Retina (tissue), 1 donor: ENCODE measurements around the gene TEX101.
"Not testable (repeated sequence)": the region's sequence is repeated elsewhere in the genome, so short reads cannot be mapped to it uniquely, and the experiment has no call there.

Experiments
- DNase-seq: peaks from one replicate; pipeline ENCODE4 v3.0.0-alpha.2; 2016

The TEX101 gene

GRCh38 chr19:43422000-43422688 is 7.5 kb downstream of the TEX101 start:
- no peak for DNase-seq

- DNase-seq = no peak
These were observed 8.0 kb downstream of the TEX101 start for GRCh38 chr19:43422689-43423066.

GRCh38 chr19:43423779-43424178 is 9.1 kb downstream of the TEX101 start:
- no peak for DNase-seq

DNA sequence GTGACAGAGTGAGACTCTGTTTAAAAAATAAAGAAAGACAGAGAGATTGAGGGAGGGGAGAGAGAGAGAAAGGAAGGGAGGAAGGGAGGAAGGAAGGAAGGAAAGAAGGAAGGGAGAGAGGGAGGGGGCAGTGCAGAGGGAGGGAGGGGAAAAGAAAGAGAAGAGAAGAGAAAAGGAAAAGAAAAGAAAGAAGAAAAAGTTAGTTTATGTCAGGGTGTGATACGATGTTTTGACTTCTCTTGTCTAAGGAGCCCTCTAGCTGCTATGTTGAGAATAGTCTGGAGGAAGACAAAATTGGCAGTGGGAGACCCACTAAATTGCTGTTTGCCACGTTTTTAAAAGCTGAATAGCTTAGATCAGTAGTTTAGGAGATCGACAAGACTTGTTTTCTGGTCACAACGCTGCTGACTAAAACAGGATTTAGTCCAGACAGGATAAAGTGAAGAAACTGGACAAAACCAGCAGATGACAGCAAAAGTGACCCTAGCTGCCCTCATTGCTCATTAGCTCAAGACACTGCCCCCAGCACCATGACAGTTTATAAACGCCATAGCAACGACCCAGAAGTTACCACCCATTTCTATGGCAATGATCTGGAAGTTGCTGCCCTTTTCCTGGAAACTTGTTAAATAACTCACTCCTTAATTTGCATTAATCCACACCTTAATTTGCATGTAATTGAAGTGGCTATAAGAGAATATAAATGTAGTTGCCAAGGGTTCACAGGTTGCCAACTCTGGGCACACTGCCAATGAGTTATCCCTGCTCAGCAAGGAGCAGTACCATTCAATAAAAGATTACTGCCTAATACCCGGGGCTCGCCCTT is 11.1 kb downstream of the TEX101 start:
- DNase-seq = peak; percentile 12

GRCh38 chr19:43429395-43429794 is 14.7 kb downstream of the TEX101 start:
- no peak for DNase-seq

DNA sequence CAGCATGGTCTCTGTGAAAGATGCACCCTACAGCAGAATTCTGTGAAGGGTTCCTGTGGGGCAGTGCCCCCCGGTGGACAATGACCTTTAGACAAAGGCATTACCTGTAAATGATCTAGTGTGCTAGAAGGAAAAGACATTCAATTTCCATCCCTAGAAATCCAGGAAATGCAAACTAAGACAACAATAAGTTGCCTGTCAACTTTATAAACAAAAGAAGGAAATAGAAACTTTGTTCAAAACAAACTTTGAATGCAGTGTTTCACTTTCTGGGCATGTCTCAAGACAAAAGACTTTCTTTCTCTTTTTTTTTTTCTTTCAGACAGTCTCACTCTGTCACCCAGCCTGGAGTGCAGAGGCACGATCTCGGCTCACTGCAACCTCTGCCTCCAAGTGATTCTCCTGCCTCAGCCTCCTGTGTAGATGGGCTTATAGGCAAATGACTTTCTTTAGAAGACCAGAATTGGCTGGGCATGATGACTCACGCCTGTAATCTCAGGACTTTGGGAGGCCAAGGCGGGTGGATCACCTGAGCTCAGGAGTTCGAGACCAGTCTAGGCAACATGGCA is 15.5 kb downstream of the TEX101 start:
- DNase-seq = no peak

- DNase-seq = no peak
These were observed 16.3 kb downstream of the TEX101 start for GRCh38 chr19:43430976-43431375.

DNA sequence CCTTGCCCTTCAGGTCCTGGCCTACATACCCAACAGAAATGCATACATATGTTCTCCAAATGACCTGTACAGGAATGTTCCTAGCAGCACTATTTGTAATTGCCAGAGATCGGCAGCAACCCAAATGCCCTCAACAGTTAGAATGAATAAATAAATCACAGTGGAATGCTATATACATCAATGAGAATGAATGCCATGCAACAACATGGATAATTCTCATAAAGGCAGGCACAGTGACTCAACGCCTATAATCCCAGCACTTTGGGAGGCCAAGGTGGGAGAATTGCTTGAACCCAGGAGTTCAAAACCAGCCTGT is 18.6 kb downstream of the TEX101 start:
- DNase-seq = no peak

DNA sequence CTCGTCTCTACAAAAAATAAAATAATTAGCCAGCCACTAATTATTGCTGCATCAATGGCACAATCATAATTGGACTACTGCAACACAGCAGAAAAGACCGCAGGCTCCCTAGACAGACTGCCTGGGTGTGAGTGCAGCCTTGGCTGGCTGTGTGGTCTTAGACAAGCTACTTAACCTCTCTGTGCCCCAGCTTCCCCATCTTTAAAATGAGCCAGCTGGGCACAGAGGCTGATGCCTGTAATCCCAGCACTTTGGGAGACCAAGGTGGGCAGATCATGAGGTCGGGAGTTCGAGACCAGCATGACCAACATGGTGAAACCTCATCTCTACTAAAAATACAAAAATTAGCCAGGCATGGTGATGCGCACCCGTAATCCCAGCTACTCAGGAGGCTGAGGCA is 19.0 kb downstream of the TEX101 start:
- DNase-seq = no peak

GRCh38 chr19:43435775-43436174 is 21.1 kb downstream of the TEX101 start:
- DNase-seq = no peak

DNA sequence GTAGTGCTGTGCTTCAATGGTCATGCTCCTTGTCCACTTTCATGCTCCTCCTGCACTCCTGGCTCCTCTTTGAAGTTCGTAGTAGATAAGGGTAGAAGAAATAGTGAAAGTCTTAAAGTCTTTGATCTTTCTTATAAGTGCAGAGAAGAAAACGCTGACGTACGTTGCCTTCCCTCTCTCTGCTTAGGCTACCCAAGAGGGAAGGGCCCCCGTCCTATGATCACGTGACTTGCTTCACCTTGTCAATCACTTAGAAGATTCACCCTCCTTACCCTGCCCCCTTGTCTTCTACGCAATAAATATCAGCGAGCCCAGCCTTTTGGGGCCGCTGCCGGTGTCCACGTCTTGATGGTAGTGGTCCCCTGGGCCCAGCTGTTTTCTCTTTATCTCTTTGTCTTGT is 22.6 kb downstream of the TEX101 start:
- not testable (repeated sequence) for DNase-seq

- DNase-seq = no peak
These were observed 23.0 kb downstream of the TEX101 start for GRCh38 chr19:43437712-43438111.

DNA sequence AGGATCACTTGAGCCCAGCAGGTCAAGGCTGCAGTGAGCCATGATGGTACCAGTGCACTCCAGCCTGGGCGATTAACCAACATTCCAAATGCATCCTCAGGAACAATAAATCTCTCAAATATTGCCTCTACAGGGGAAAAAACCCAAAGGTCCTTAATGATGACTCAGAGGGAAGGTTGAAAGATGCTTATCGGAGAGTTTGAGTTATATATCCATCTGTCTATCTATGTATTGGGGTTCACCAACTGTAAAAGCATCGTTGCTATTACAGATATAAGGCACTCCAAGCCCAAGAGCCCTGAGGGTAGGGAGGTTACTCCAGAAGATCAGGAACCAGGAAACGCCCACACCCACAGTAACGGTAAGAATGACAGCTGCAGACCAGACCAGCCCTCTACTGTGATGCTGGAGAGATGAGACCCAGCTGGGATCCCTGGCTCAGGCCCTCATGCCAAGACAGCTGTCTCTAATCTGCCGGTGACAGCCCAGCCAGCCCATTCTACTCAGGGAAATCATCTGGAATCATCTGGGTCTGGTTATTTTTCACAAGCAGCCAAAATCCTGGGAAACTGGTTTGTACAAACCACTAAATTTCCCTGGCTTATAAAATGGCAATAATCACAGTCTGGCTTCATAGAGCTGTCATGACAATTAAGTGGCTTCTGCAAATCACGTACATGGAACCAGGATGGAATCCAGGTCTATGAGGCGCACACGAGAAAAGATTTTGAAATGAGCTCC is 23.8 kb downstream of the TEX101 start:
- DNase-seq = no peak

- DNase-seq = no peak
These were observed 24.5 kb downstream of the TEX101 start for GRCh38 chr19:43439032-43439708.

- DNase-seq = no peak
These were observed 25.0 kb downstream of the TEX101 start for GRCh38 chr19:43439709-43440063.

GRCh38 chr19:43441716-43442115 is 27.0 kb downstream of the TEX101 start:
- DNase-seq = no peak

DNA sequence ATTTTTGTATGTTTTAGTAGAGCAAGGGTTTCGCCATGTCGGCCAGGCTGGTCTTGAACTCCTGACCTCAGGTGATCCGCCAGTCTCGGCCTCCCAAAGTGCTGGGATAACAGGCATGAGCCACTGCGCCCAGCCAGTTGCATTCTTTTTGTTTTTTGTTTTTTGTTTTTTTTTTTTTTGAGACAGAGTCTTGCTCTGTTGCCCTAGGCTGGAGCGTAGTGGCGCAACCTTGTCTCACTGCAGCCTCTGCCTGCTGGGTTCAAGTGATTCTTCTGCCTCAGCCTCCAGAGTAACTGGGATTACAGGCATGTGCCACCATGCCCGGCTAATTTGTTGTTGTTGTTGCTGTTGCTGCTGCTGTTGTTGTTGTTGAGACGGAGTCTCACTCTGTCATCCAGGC is 29.4 kb downstream of the TEX101 start:
- not testable (repeated sequence) for DNase-seq

DNA sequence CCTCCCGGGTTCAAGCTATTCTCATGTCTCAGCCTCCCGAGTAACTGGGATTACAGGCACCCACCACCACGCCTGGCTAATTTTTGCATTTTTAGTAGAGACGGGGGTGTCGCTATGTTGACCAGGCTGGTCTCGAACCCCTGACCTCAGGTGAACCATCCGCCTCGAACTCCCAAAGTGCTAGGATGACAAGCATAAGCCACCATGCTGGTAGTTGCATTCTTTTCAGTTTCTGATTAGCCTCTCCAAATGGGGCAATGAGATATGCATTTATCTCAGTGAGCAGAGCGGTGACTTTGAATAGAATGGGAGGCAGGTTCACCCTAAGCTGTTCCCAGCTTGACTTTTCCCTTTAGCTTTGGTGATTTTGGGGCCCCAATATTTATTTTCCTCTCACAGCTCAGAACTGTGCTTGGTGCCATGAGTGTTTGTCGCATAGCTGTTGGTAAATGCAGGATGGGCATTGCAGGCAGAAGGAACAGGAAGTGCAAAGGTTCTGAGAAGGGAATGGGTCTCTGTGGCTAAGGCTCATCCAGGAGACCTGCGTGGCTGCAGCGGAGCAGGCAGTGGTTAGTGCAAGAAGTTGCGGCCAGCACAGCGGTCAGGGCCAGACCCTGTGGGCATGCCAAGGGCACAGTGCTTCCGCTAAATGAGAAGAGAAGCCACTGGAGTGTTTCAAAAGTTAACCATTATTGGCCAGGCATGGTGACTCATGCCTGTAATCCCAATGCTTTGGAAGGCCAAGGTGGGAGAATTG is 30.0 kb downstream of the TEX101 start:
- no peak for DNase-seq

- DNase-seq = no peak
These were observed 30.7 kb downstream of the TEX101 start for GRCh38 chr19:43445426-43445825.

DNA sequence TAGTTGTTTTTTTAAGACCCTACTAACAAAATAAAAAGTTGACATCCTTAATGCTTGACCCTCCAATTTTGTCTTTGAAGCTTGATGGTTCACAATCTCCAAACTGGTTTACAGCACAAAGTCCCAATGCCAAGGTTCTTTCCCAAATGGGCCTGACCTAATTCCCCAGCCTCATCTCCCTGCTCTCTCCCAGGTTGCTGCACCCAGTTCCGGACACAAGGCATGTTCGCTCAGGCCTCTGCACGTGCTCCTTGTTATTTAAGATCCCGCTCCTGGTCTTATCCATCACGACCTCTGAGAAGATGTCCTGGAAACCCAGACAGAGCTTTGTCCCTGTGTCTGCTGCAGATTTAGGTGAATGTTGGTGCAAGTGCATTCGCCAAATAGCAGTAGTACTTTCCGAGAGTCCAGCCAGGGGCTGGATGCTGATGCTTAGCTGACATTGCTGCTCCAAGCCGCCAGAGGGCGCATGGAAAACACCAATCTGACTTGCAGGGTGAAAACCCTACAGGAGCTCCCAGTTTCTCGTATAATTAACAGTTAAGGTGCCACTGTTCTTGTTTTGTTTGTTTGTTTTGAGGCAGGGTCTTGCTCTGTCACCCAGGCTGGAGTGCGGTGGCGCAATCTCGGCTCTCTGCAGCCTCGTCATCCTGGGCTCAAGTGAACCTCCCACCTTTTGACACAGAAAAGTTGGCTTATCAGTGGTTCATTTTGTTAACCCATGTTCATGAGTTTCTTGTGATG is 32.2 kb downstream of the TEX101 start:
- peak; percentile 77 for DNase-seq

DNA sequence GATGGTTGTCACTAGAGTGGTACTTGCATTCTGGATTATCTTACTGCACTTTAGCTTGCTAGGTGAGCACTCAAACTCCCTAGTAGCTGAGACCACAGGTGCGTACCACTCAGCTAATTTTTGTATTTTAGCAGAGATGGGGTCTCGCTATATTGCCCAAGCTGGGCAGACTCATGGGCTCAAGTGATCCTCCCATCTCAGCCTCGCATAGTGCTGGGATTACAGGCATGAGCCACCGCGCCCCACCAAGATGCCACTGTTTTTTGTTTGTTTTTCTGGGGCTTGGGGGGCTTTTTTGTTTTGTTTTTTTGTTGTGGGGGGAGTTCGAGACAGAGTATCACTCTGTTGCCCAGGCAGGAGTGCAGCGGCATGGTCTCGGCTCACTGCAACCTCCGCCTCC is 33.0 kb downstream of the TEX101 start:
- no peak for DNase-seq
